Right cardiac atrium (tissue), 5 donors: ENCODE data around the gene MEIOSIN. TPM values are rescaled to one million over a fixed set of nuclear protein-coding genes. Genes with fewer than 3 reads are reported as not detected.
"Not testable (repeated sequence)": the region's sequence is repeated elsewhere in the genome, so short reads cannot be mapped to it uniquely, and the experiment has no call there.

ENCODE experiments used
- ATAC-seq, 2 donors: fragments of 200-7000 bp; cut with Tn5 transposase; one replicate each; pipeline versions ENCODE4 v1.8.0 to v1.9.1; 2020; ENCODE audit warnings: moderate library complexity in 2 of 2, mild to moderate bottlenecking in 1 of 2
- DNase-seq, 3 donors: peaks; one replicate each; pipeline ENCODE4 v3.0.0-alpha.2; 2020
- H3K27ac ChIP-seq: one replicate; pipeline ENCODE4 v1.5.1; 2013; ENCODE audit warnings: mild to moderate bottlenecking, low read length, control low read depth, moderate library complexity
- H3K27me3 ChIP-seq: one replicate; pipeline ENCODE4 v1.6.1; 2013; ENCODE audit not compliant: control insufficient read depth, insufficient read depth
- H3K4me1 ChIP-seq: one replicate; pipeline ENCODE4 v1.6.1; 2013; ENCODE audit warnings: low read length; ENCODE audit not compliant: control insufficient read depth, insufficient read depth
- H3K4me3 ChIP-seq: one replicate; pipeline ENCODE4 v1.5.1; 2013; ENCODE audit warnings: low read length, control low read depth
- H3K9me3 ChIP-seq: one replicate; pipeline ENCODE4 v1.6.1; 2013; ENCODE audit warnings: low read length; ENCODE audit not compliant: control insufficient read depth
- WGBS: extraction: QIAGEN DNeasy Blood & Tissue Kit; methylation state at CpG from one replicate; pipeline ENCODE4 v1.1.7; 2013; 5-methylcytosine and 5-hydroxymethylcytosine counted together
- intact Hi-C, 4 donors: fragments of 100-400 bp; cut with DNase I; formaldehyde crosslinking; loops; one replicate each; pipeline versions ENCODE4 v1.11.0 to v1.14.0; 2022 to 2023
- polyA plus RNA-seq: library from polyadenylated mRNA; stranded (reverse); fragments of 200-250 nt; gene quantifications from one replicate; pipeline ENCODE4 v1.2.3, GENCODE V29; 2013
- total RNA-seq, 4 donors: library from RNA; stranded (reverse); fragmentation: NEBNext Ultra II Directional; extraction: Animal tissue kit (Norgen Biotek cat#: 25700); gene quantifications; one replicate each; pipeline ENCODE4 v1.2.1, GENCODE V29; 2021
- donor health status: healthy with polysubstance abuse.
- donor health status: DM: no; HTN: yes; CAD: no.
- donor health status: DM: no; HTN: no; CAD: no.
- donor health status: DM: no; HTN: yes; CAD: no; lungs with severe emphysema.
- donor health status: DM: yes; HTN: yes; CAD: no.

MEIOSIN gene
- total and polyA plus RNA-seq, 5 donors = 0.15 to 0.76 (median 0.34) TPM

DNA sequence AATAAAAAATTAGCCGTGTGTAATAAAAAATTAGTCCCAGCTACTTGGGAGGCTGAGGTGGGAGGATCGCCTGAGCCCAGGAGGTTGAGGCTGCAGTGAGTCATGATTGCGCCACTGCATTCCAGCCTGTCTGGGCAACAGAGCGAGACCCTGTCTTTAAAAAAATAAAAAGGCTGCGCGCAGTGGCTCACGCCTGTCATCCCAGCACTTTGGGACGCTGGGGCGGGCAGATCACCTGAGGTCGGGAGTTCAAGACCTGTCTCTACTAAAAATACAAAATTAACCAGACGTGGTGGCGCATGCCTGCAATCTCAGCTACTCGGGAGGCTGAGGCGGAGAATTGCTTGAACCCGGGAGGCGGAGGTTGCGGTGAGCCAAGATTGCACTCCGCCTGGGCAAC is 4.6 kb upstream of the MEIOSIN start:
- ATAC-seq, H3K27me3 ChIP-seq, H3K4me1 ChIP-seq, H3K27ac ChIP-seq, H3K9me3 ChIP-seq, intact Hi-C loops, DNase-seq, H3K4me3 ChIP-seq: not testable (repeated sequence)
- WGBS = 96% methylated on average over 18 of the region's 18 CpGs

DNA sequence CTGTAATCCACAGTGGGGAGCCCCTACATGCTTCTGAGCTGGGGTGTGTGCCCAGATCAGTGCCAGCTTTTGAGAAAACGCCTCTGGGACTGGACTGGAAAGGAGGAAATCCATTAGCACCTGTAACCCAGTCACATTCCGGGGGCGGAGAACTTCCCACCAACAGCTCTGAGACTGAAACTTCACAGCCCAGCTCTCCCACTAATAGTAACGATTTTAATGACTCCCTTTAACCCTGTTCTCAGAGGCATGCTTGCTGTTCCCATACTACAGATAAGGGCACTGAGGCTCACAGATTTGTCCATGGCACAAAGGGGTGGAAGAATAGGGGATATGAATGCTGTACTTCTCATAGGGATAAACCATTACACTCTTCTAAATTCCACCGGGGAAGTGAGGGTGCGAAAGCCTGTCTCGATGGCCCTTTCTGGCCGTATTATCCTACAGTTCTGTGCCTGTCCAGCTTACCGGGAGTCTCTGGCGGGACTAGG is 3.4 kb upstream of the MEIOSIN start:
- DNase-seq = no peak

DNA sequence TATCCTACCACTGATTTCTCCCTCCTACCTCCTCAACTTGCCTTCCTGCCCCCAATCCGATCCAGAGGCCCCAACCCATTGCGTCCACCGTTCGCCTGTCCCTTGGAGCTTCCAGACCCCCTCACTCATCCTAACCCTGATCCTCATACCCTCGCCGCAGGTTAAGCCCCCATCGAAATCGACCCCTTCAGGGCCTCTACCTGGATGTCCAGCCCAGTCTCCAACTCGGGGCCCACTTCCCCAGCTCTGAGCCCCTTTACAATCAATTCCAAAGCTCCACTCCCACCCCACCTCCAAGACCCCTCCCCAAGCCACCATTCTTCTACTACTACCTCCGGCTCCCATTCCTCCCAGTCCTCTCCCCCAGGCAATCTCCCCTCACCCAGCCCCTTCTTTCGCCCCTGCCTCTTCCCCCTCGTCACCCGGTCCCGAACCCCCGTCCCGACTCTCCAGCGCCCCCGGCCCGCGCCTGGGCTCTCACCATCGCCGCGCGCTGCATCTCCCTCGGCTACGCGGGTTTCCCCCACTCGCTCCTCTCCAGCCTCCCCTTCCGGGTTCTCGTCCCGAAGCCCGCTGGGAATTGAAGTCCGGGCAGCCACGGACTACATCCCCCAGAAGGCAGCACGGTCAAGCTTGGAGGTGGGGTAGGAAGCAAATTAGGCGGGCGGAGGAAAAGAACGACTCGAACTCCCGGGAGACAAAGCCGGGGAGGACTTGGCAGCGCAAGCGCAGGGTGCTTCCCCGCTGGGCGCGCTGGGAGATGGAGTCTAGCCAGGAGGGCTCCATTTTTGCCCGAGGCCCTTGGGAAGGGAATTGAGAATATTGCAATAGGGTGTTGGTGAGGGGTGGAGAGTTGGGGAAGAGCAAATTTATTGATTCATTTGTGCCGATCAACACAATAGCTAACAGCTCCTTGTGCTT is 2.6 kb upstream of the MEIOSIN start, which contains the start of gene FBXO46:
TSS of gene FBXO46 (minus strand) at position 529 of the 921 bp plus-strand sequence. CDS start 17,401 bp downstream, outside the sequence.
- Histone ChIP-seq H3K4me3 (peak within 1 kb of the TSS; percentile 85), H3K4me1 (peaks cover 3% of the 10 kb centered on the region), H3K27me3 (no peaks in the 10 kb centered on the region), H3K9me3 (no peaks in the 10 kb centered on the region), H3K27ac (peak within 1 kb of the TSS; percentile 5)
- DNase-seq (peak; percentile 97 to 99 (median 98)), ATAC-seq (peak; percentile 98)
- intact Hi-C loops = no loop called here
- 1% methylated on average over 48 of the region's 48 CpGs for WGBS

More for the DNA sequence above, 3.4 kb upstream of the MEIOSIN start:
- 8% methylated on average over 10 of the region's 10 CpGs for WGBS
- ATAC-seq = no peak
- H3K4me1 ChIP-seq = peaks cover 3% of the 10 kb centered on the region
- peak overlapping the region; percentile 85 for H3K4me3 ChIP-seq
- no peaks in the 10 kb centered on the region for H3K27me3 ChIP-seq
- H3K9me3 ChIP-seq = no peaks in the 10 kb centered on the region
- H3K27ac ChIP-seq = no peak overlapping the region
- intact Hi-C loops = no loop called here

DNA sequence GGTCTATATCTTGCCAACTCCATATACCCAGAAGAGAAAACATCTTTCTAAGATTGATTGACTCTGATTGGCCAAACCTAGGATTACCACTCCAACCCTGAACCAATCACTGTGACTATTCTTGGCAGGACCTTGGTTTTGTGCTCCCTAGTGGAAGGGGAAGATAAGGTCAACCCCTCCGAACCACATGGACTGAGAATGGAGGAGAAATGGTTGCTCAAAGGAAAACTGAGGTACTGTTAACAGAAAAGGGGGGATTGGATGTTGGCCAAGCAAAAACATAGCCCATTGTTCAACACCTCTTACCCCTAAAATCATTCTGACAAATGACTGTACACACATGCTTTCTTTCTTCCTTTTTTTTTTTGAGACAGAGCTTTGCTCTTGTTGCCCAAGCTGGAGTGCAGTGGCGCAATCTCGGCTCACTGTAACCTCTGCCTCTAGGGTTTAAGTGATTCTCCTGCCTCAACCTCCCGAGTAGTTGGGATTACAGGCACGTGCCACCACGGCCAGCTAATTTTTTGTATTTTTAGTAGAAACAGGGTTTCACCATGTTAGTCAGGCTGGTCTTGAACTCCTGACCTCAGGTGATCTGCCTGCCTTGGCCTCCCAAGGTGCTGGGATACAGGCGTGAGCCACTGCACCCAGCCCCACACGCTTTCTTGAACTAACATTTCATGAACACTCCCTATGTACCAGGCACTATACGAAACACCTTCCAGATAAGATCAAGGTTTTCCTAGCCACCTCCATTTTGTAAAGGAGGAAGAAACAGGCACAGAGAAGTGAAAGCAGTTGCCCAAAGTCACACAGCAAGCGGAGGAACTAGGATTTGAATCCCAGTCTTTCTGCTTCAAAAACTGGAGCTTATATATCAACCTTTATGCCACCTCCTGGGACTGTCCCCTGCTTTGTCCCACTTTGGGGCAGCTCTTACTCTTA is 6.5 kb downstream of the MEIOSIN start:
- WGBS = 83% methylated on average over 10 of the region's 10 CpGs
- no peaks in the 10 kb centered on the region for H3K9me3 ChIP-seq
- no peaks in the 10 kb centered on the region for H3K4me1 ChIP-seq
- ATAC-seq (no peak), DNase-seq (no peak)
- H3K27me3 ChIP-seq = no peaks in the 10 kb centered on the region
- H3K27ac ChIP-seq = no peak overlapping the region
- no peak overlapping the region for H3K4me3 ChIP-seq
- intact Hi-C loops = no loop called here

DNA sequence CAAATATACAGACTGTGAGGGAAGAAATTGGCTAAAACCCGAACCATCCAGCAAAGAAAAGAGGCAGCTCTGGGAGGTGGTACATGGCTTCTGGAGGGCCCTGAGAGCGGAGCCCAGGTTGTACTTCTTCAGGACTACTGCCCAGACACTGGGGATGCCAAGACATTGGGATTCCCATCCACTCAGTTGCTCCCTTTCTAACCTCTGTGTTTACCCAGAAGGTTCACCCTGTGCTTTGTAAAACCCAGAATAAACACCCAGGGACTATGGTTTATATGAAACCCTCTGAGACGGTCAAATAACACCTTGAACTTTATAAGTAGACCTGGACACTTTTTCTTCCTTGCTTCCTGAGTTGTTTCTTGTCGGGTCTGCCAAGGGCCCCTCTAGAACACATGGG is 9.7 kb downstream of the MEIOSIN start:
- Histone ChIP-seq H3K4me1 (no peaks in the 10 kb centered on the region), H3K4me3 (no peak overlapping the region), H3K27me3 (no peaks in the 10 kb centered on the region), H3K27ac (no peak overlapping the region), H3K9me3 (no peaks in the 10 kb centered on the region)
- 73% methylated on average over 4 of the region's 4 CpGs for WGBS
- intact Hi-C loops = no loop called here
- DNase-seq = no peak
- no peak for ATAC-seq

DNA sequence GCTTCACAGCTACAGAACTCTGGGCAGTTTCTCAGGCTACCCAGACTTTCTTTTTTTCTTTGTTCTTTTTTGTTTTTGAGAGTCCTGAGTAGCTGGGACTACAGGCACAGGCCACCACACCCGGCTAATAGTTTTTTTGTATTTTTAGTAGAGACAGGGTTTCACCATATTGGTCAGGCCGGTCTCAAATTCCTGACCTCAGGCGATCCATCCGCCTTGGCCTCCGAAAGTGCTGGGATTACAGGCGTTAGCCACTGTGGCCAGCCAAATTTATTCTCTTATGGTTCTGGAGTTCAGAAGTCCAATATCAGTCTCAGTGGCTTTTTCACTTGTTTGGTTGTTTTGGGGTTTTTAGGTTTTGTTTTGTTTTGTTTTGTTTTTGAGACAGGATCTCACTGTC is 12.4 kb downstream of the MEIOSIN start:
- ATAC-seq (no peak), DNase-seq (no peak)
- no peaks in the 10 kb centered on the region for H3K4me1 ChIP-seq
- intact Hi-C loops = no loop called here
- no peak overlapping the region for H3K27ac ChIP-seq
- no peak overlapping the region for H3K4me3 ChIP-seq
- WGBS = 90% methylated on average over 6 of the region's 6 CpGs
- no peaks in the 10 kb centered on the region for H3K9me3 ChIP-seq
- no peaks in the 10 kb centered on the region for H3K27me3 ChIP-seq

DNA sequence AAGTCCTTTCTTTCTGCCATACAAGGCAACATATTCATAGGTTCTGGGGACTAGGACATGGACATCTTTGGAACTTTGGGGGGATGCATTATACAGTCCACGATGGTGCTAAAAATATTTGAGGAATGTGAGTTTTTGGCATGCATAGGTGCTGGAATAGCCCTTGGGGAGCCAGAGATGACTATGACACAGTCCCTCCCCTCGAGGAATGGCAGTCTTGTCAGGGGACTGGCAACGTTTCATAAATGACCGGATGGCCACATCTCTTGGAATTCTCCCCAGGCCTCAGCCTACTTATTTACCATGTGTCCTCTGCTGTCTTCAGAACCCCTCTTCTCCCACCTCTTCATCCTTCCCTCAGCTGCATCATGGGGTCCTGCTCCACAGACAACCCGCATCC is 13.6 kb downstream of the MEIOSIN start:
- Histone ChIP-seq H3K4me3 (no peak overlapping the region), H3K27ac (no peak overlapping the region), H3K9me3 (no peaks in the 10 kb centered on the region), H3K27me3 (no peaks in the 10 kb centered on the region), H3K4me1 (no peaks in the 10 kb centered on the region)
- 44% methylated on average over 5 of the region's 5 CpGs for WGBS
- DNase-seq (no peak), ATAC-seq (no peak)
- intact Hi-C loops = no loop called here

DNA sequence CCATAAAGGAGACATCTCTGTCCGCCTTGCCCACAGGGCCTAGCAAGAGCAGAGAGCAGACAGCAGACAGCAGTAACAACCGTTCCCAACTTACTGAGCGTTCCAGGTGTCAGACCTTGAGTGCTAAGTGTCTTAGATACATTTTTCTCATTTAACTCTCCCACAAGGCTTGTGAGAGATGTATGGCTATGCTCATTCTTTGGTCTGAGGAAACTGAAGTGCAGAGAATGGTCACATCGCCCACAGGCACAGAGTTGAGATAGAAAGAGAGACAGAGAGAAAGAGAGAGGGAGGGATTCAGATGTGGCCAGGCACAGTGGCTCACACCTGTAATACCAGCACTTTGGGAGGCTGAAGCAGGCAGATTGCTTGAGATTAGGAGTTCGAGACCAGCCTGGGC is 14.3 kb downstream of the MEIOSIN start:
- Histone ChIP-seq H3K27ac (no peak overlapping the region), H3K4me3 (no peak overlapping the region), H3K27me3 (no peaks in the 10 kb centered on the region), H3K9me3 (no peaks in the 10 kb centered on the region), H3K4me1 (no peaks in the 10 kb centered on the region)
- WGBS = 83% methylated on average over 5 of the region's 5 CpGs
- intact Hi-C loops = no loop called here
- ATAC-seq (no peak), DNase-seq (no peak)

DNA sequence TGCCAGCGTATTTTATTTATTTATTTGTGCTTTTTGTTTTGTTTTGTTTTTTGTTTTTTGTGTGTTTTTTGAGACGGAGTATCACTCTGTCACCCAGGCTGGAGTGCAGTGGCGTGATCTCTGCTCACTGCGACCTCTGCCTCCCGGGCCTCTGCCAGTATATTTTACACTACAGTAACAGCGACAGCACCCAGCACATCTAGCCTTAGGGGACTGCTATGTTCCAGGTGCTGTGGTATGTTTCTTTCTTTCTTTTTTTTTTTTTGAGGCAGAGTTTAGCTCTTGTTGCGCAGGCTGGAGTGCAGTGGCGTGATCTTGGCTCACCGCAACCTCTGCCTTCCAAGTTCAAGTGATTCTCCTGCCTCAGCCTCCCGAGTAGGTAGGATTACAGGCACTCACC is 18.2 kb downstream of the MEIOSIN start:
- DNase-seq, ATAC-seq, H3K27me3 ChIP-seq, H3K9me3 ChIP-seq, H3K27ac ChIP-seq, H3K4me1 ChIP-seq, intact Hi-C loops, H3K4me3 ChIP-seq: not testable (repeated sequence)
- WGBS = 91% methylated on average over 10 of the region's 10 CpGs

DNA sequence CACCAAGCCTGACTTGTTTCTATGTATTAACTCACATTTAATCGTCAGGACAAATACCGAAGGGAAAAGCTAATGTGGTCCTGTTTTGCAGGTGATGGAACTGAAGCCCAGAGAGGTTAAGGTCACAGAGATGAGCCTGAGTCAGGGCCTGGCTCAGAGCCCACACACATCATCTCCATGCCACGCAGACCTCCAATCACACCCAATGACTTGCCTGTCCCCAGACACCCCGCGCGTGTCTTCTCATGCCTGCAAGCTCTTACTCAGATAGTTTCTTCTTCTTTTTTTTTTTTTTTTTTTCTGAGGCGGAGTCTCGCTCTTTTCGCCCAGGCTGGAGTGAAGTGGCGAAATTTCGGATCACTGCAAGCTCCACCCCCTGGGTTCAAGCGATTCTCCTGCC is 19.4 kb downstream of the MEIOSIN start:
- no peak overlapping the region for H3K27ac ChIP-seq
- no peak for ATAC-seq

DNA sequence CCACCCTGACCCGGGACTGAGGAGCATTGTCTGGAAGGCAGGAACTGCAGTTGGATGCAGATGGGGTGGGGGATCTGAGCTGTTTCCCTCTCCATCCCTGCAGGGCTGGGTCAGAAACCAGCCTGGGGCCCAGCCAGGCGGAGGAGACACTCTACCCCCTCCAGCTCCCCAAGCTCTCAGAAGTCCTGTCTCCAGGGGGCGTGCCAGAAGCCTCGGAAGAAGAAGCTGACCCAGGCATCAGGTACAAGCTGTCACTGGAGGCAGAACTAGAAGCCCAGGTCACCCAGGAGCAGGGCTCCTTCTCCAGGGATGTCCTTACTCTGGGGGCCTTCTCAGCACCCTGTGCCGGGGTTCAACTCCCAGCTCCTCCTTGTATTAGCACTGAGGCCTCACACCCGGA is 20.3 kb downstream of the MEIOSIN start:
- WGBS = 64% methylated on average over 6 of the region's 6 CpGs
- DNase-seq (no peak), ATAC-seq (peak in 1 of 2 donors; percentile 10)
- Histone ChIP-seq H3K4me1 (no peaks in the 10 kb centered on the region), H3K27me3 (no peaks in the 10 kb centered on the region), H3K4me3 (no peak overlapping the region), H3K9me3 (no peaks in the 10 kb centered on the region), H3K27ac (no peak overlapping the region)
- intact Hi-C loops = no loop called here

More for the DNA sequence above, 19.4 kb downstream of the MEIOSIN start:
- no peak overlapping the region for H3K4me3 ChIP-seq
- no peaks in the 10 kb centered on the region for H3K4me1 ChIP-seq
- H3K27me3 ChIP-seq = no peaks in the 10 kb centered on the region
- no peak for DNase-seq
- WGBS = 93% methylated on average over 12 of the region's 12 CpGs
- intact Hi-C loops = no loop called here
- H3K9me3 ChIP-seq = no peaks in the 10 kb centered on the region
